ENCODE results near the gene CCHCR1. TPM values are rescaled to one million over a fixed set of nuclear protein-coding genes. Genes with fewer than 3 reads are reported as not detected.

Gene CCHCR1
- total and polyA plus RNA-seq, 9 of the 15 experiments (the other 6 are each of a cell fraction or from before 2014, with no cell fraction given) = 1.2 to 47.3 (median 32.0) TPM

DNA sequence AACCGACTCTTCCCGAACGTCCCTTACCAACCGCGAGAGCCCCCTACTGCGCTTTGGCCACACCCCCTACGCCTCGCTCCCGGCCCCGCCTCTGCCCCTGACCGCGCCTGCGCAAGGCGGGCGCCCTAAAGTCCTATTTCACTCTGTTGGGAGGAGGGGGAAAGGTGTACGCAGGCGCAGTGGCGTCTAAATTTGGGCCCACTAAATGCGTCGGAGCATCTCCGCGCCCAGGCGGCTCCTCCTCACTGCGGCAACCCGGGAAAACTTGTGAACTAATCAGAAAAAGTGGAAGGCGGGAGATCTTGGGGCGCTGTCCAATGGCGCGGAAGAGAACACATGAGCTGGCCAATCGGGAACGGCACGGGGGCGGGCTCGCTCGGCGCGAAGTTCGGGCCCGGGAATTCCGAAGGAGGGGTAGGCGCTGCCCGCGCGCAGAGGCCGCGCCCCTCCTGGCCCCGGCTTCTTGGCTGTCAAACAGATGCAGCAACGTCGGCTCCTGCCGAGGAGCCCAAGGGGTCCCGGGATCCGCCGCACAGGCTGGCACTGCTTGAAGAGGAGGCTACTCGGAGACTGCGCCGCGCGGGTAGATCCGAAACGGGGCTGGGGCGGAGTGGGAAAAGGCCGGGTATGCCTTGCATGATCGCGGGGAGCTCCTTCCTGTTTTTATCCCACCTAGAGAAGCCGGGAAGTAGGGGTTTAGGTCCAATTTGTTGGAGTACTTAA, 699 bp upstream of the CCHCR1 start, which contains the start of gene TCF19 (continued):
- TF ChIP-seq ZNF766 (CRISPR knock-in tag; conservative IDR thresholded peaks at IDR 0.05) = no peak
- TF ChIP-seq PCBP1 (IDR thresholded peaks at IDR 0.05; ENCODE audit: low read depth, low read length, poor library complexity, severe bottlenecking) = no peak
- TF ChIP-seq, protein P1, sequence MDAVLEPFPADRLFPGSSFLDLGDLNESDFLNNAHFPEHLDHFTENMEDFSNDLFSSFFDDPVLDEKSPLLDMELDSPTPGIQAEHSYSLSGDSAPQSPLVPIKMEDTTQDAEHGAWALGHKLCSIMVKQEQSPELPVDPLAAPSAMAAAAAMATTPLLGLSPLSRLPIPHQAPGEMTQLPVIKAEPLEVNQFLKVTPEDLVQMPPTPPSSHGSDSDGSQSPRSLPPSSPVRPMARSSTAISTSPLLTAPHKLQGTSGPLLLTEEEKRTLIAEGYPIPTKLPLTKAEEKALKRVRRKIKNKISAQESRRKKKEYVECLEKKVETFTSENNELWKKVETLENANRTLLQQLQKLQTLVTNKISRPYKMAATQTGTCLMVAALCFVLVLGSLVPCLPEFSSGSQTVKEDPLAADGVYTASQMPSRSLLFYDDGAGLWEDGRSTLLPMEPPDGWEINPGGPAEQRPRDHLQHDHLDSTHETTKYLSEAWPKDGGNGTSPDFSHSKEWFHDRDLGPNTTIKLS (IDR thresholded peaks at IDR 0.05; ENCODE audit: borderline replicate concordance, low read depth) = peak; percentile 60; the same call in 1 of the 2 replicates
- TF ChIP-seq MYC (IDR thresholded peaks at IDR 0.05; ENCODE audit: low read depth, low read length) = 0 out of 2 replicates have a peak, but pooled peaks have one; percentile 57
- TF ChIP-seq MYC (CRISPR knock-in tag; IDR thresholded peaks at IDR 0.05; ENCODE audit: borderline replicate concordance, low read depth) = peak; percentile 79
- TF ChIP-seq, protein P2, sequence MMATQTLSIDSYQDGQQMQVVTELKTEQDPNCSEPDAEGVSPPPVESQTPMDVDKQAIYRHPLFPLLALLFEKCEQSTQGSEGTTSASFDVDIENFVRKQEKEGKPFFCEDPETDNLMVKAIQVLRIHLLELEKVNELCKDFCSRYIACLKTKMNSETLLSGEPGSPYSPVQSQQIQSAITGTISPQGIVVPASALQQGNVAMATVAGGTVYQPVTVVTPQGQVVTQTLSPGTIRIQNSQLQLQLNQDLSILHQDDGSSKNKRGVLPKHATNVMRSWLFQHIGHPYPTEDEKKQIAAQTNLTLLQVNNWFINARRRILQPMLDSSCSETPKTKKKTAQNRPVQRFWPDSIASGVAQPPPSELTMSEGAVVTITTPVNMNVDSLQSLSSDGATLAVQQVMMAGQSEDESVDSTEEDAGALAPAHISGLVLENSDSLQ (IDR thresholded peaks at IDR 0.05) = peak; percentile 66
- no peak for TF ChIP-seq BCL6 (CRISPR knock-in tag; IDR thresholded peaks at IDR 0.05)
- TF ChIP-seq PPARD (CRISPR knock-in tag; IDR thresholded peaks at IDR 0.05) = no peak
- TF ChIP-seq NR2F6 (CRISPR knock-in tag; IDR thresholded peaks at IDR 0.05) = no peak
- TF ChIP-seq KAT2B (IDR thresholded peaks at IDR 0.05; ENCODE audit: low read depth, low read length) = no peak
- TF ChIP-seq MCM5 (IDR thresholded peaks at IDR 0.05; ENCODE audit: low read depth) = no peak
- TF ChIP-seq PHF8 (IDR thresholded peaks at IDR 0.05; ENCODE audit: borderline replicate concordance, low read length) = peak; percentile 74; the same call in 1 of the 2 replicates
- no peak for TF ChIP-seq PHTF2 (CRISPR knock-in tag; IDR thresholded peaks at IDR 0.05)
- no peak for TF ChIP-seq KLF1 (tag; IDR thresholded peaks at IDR 0.05)
- TF ChIP-seq TAF9B (IDR thresholded peaks at IDR 0.05; ENCODE audit: partially characterized antibody) = no peak
- TF ChIP-seq, protein P3, sequence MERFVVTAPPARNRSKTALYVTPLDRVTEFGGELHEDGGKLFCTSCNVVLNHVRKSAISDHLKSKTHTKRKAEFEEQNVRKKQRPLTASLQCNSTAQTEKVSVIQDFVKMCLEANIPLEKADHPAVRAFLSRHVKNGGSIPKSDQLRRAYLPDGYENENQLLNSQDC (CRISPR knock-in tag; IDR thresholded peaks at IDR 0.05) = no peak
- TF ChIP-seq TOE1 (IDR thresholded peaks at IDR 0.05; ENCODE audit: borderline replicate concordance) = no peak
- no peak for TF ChIP-seq TOE1 (CRISPR knock-in tag; IDR thresholded peaks at IDR 0.05; ENCODE audit: borderline replicate concordance, low read depth)
- peak; percentile 98 for TF ChIP-seq LCOR (CRISPR knock-in tag; IDR thresholded peaks at IDR 0.05)
- TF ChIP-seq POLR2B (IDR thresholded peaks at IDR 0.05; ENCODE audit: low read depth, partially characterized antibody) = peak; percentile 70
- no peak for TF ChIP-seq ZNF134 (CRISPR knock-in tag; conservative IDR thresholded peaks at IDR 0.05)
- TF ChIP-seq ZNF778 (CRISPR knock-in tag; IDR thresholded peaks at IDR 0.05) = no peak
- TF ChIP-seq SREBF1 (IDR thresholded peaks at IDR 0.05; ENCODE audit: borderline replicate concordance, low read depth, low read length) = no peak
- no peak for TF ChIP-seq ZNF253 (CRISPR knock-in tag; conservative IDR thresholded peaks at IDR 0.05)
- no peak for TF ChIP-seq SMARCE1 (IDR thresholded peaks at IDR 0.05)
- TF ChIP-seq, protein P4, sequence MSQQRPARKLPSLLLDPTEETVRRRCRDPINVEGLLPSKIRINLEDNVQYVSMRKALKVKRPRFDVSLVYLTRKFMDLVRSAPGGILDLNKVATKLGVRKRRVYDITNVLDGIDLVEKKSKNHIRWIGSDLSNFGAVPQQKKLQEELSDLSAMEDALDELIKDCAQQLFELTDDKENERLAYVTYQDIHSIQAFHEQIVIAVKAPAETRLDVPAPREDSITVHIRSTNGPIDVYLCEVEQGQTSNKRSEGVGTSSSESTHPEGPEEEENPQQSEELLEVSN (IDR thresholded peaks at IDR 0.05; ENCODE audit: borderline replicate concordance in 1 of 2, extremely low read depth in 1 of 2, insufficient read depth in 1 of 2, insufficient read length in 1 of 2, low read depth in 1 of 2, low read length in 1 of 2, poor library complexity in 1 of 2, severe bottlenecking in 1 of 2) = peak; percentile 55 to 76
- TF ChIP-seq CHD2 (IDR thresholded peaks at IDR 0.05; ENCODE audit: low read depth, low read length) = peak; percentile 91
